Smooth muscle cell of the pulmonary artery (primary cell): ENCODE results near the gene JADE2. TPM values are rescaled to one million over a fixed set of nuclear protein-coding genes. Genes with fewer than 3 reads are reported as not detected.

Source experiments
- total RNA-seq: library from RNA; depleted of rRNA; stranded (reverse); fragments of >200 nt; gene quantifications from 2 replicates; pipeline ENCODE4 v1.2.3, GENCODE V29; 2014

Gene JADE2
- total RNA-seq: 27.6 and 33.6 TPM in 2 replicates

DNA sequence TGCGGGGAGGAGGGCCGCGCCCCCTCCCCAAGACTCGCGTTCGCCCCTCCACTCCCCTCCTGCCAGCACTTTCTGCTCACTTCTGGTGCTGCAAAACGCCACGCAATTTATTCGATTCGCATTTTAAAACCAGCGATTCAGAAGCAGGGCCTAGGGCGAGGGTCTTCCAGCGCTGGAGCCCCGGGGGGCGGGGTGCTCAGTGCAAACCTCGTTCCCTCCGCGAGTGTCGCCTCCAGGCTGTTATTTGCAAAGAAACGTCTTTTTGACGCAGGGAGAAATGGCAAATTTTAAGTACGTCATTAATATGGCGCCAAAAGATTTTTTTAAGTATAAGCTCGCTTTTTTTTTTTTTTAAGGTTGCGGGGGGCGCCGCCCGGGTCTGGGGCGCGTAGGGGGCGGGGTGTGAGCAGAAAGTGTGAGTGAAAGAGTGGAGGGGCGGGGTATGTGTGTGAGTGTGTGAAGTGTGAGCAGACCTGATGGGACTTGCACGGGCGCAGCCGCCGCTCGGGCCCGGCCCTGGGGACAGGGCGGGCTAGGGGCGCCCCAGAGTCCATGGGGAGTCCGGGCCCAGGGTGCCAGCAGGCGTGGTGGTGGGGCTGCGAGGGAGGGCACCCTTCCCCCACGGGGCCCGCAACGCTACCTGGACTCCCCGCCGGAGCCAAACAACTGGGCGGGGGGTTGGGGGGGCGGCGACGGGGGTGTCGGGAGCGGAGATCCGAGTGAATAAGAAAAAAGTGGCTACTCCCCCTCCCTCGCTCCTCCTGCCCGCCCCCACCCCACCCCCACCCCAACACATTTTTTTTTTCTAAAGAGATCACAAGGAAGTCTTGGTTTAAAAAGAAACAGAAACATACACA lies at the start of gene JADE2:
Gene JADE2, plus strand, starts transcription at position 845 of the 857 bp plus-strand sequence. CDS start 10,188 bp downstream, outside the sequence.

Other genes starting within 250 kb of the JADE2 start
- gene CDKL3, start 158.5 kb upstream of the JADE2 start, total RNA-seq: 1.6 and 1.7 TPM in 2 replicates
- gene UBE2B, start 154.1 kb upstream of the JADE2 start, total RNA-seq: 21.9 and 33.2 TPM in 2 replicates
- gene CDKN2AIPNL, start 113.8 kb upstream of the JADE2 start, total RNA-seq: 17.5 and 19.4 TPM in 2 replicates
- 51.7 and 68.8 TPM in 2 replicates for gene SAR1B, start 107.2 kb downstream of the JADE2 start, total RNA-seq
- gene SEC24A, start 123.1 kb downstream of the JADE2 start, total RNA-seq: 45.2 and 57.4 TPM in 2 replicates
- 34.7 and 36.2 TPM in 2 replicates for gene CAMLG, start 212.9 kb downstream of the JADE2 start, total RNA-seq
- 20.2 and 20.5 TPM in 2 replicates for gene DDX46, start 233.1 kb downstream of the JADE2 start, total RNA-seq